BE2C (cell line): ENCODE data around the gene DENND1A.

Source experiments
- DNase-seq: peaks from one replicate; pipeline ENCODE4 v3.0.0-alpha.2; 2020
- H3K27me3 ChIP-seq: fragments of 250-450 bp; sonication (Bioruptor Pico); 2 replicates; pipeline ENCODE4 v1.5.1; 2020; ENCODE audit warnings: mild to moderate bottlenecking
- H3K36me3 ChIP-seq: fragments of 250-450 bp; sonication (Bioruptor Pico); 2 replicates; pipeline ENCODE4 v1.5.1; 2020; ENCODE audit warnings: mild to moderate bottlenecking
- H3K4me1 ChIP-seq: fragments of 250-450 bp; sonication (Bioruptor Pico); 2 replicates; pipeline ENCODE4 v1.5.1; 2020
- H3K4me3 ChIP-seq: 2 replicates; pipeline ENCODE4 v1.5.1; 2011; ENCODE audit warnings: low read depth, low read length
- H3K9me3 ChIP-seq: fragments of 250-450 bp; sonication (Bioruptor Pico); 2 replicates; pipeline ENCODE4 v1.5.1; 2020
- TF ChIP-seq, protein P1 (sequence below): IDR thresholded peaks from 2 replicates; pipeline ENCODE4 v1.5.1; 2012; ENCODE audit warnings: mild to moderate bottlenecking, low read depth, low read length

Gene DENND1A

DNA sequence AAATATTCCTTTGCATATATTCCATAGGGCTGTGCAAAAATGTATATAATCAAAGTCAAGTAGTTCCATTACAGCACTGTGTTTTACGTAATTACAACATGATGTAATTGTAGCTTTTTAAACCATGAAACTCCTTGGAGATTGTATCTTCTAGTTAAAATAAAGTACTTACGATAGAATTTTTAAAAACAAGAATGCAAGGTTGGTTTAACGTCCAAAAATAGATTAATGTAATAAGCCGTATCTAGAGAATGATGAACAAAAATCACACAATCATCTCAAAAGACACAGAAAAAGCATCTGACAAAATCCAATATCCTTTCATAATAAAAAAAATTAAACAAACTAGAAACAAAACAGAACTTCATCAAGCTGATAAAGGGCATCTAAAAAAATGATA lies 86.2 kb downstream of the DENND1A start:
- H3K4me1 ChIP-seq: no peaks in the 10 kb centered on the region
- no peak overlapping the region for H3K4me3 ChIP-seq
- H3K36me3 ChIP-seq: no peaks in the 10 kb centered on the region
- TF ChIP-seq, protein P1, sequence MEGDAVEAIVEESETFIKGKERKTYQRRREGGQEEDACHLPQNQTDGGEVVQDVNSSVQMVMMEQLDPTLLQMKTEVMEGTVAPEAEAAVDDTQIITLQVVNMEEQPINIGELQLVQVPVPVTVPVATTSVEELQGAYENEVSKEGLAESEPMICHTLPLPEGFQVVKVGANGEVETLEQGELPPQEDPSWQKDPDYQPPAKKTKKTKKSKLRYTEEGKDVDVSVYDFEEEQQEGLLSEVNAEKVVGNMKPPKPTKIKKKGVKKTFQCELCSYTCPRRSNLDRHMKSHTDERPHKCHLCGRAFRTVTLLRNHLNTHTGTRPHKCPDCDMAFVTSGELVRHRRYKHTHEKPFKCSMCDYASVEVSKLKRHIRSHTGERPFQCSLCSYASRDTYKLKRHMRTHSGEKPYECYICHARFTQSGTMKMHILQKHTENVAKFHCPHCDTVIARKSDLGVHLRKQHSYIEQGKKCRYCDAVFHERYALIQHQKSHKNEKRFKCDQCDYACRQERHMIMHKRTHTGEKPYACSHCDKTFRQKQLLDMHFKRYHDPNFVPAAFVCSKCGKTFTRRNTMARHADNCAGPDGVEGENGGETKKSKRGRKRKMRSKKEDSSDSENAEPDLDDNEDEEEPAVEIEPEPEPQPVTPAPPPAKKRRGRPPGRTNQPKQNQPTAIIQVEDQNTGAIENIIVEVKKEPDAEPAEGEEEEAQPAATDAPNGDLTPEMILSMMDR: no peak
- DNase-seq: no peak
- no peaks in the 10 kb centered on the region for H3K27me3 ChIP-seq
- no peaks in the 10 kb centered on the region for H3K9me3 ChIP-seq

DNA sequence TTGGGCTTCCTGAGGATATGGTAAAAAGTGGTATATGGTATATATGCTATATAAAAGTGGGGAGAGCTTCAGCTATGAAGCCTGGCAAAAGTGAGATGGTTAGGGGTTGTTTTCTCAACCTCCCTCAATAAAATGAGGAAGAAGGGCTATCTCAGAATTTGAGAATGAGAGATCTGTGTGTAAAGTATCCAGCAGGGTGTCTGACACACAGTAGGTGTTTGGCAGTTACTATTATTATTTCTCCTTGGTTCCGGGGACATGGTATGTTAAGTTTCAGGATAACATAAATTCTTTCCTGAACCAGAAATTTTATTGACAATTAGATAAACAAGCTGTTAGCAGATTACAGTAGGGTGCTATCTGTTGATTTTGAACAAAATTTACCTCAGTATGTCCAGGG lies 94.1 kb downstream of the DENND1A start:
- Histone ChIP-seq H3K27me3 (no peaks in the 10 kb centered on the region), H3K36me3 (no peaks in the 10 kb centered on the region), H3K4me3 (no peak overlapping the region), H3K4me1 (no peaks in the 10 kb centered on the region), H3K9me3 (no peaks in the 10 kb centered on the region)
- DNase-seq: no peak
- TF ChIP-seq, protein P1: no peak

DNA sequence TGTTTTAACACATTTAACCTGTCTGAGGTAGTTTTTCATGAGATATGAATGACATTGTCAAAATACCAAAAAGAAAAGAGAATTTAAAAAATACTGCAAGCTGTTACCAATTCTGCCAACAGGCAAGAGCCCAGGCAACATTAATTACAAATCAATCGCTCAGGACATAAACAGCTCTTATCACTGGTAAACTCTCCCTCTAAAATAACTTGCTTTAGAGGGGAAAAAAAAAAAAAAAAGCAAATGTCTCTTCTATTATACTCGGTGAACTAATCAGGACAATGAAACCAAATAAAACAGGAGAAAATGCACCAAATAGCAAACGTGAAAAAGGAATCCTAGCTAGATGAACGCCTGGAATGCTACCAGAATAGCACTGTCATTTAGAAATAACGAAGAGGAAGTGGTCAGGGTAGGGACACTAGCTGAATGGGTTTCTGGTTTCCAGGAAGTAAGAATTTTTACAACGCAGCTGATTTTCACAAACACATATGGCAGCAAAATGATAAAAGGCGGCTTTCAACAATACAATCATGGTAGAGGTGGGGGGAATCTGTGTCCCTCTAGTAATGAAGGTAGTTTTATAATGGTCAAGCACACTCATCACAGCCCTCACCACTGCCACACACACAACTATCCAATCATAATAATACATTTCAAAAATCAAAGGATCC lies 94.9 kb downstream of the DENND1A start:
- no peaks in the 10 kb centered on the region for H3K36me3 ChIP-seq
- no peaks in the 10 kb centered on the region for H3K4me1 ChIP-seq
- no peak for DNase-seq
- H3K9me3 ChIP-seq: no peaks in the 10 kb centered on the region
- H3K4me3 ChIP-seq: no peak overlapping the region
- TF ChIP-seq, protein P1: no peak
- no peaks in the 10 kb centered on the region for H3K27me3 ChIP-seq

- Histone ChIP-seq H3K9me3 (no peaks in the 10 kb centered on the region), H3K27me3 (no peaks in the 10 kb centered on the region), H3K4me1 (no peaks in the 10 kb centered on the region), H3K4me3 (no peak overlapping the region), H3K36me3 (no peaks in the 10 kb centered on the region)
- DNase-seq: no peak
- TF ChIP-seq, protein P1: no peak
These were observed 95.6 kb downstream of the DENND1A start for GRCh38 chr9:123834218-123834888.

- Histone ChIP-seq H3K36me3 (no peaks in the 10 kb centered on the region), H3K9me3 (no peaks in the 10 kb centered on the region), H3K4me3 (no peak overlapping the region), H3K27me3 (no peaks in the 10 kb centered on the region), H3K4me1 (no peaks in the 10 kb centered on the region)
- no peak for DNase-seq
- TF ChIP-seq, protein P1: no peak
These were observed 96.9 kb downstream of the DENND1A start for GRCh38 chr9:123832858-123833650.
